LoVo (cell line): ENCODE results near the gene ABHD10.

Experiments
- DNase-seq: peaks from one replicate; pipeline ENCODE4 v3.0.0-alpha.2; 2016; ENCODE audit warnings: low spot score

Gene ABHD10

DNA sequence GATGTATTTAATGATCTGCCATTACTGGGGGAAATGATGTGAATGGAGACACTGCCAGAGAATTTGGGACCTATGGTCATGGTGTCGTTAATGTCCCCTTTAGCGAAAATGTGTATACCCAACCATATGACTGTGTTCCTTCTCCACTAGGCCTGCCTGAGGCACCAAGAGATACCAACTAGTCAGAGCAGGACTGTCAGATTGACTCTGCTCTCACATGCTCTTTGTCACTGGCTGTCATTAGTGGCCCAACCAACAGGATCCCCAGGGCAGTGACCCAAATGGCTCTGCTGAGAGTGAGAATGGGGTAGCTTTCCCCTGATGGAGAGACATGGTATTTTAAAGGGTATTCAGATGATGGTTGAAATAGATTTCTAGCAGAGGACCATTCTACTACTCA is 22.7 kb downstream of the ABHD10 start:
- DNase-seq: no peak

DNA sequence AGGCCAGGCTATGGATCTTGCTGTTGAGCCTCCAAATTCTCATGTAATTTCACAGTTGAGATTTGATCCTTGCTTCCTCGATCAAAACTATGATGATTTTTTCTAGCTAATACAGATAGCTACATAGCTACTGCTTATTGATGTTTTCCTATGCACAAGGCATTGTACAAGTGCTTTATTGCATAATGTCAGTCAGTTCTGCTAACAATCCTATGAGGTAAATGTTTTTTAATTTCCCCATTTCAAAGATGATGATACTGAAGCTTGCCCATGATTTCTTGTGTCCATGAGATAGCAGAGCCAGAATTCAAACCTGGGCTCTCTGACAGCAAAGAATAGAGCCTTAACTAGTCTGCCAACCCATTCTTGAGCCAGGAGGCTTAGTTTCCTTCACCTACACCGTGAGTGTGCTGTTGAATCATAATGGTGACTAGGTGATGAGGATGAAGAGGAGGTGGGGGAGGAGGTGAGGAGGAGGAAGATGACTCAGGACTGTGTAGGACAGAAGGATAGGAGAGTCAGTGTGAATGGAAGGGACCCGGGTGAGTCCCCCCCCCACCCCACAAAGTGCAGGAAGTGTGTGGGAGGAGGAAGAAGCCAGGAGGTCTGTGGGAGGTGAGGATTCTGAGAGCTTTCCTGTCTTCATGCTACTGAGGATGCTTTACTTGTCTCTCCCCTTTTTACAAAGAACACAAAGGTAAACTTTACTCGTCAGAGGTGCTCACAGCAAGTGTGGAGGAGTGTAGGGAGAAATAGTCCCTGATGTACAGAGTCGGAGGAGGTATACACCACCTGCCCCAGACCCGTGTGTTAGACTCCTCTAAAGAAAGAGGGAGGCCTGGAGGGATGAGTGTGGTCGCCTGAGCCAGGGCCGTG is 23.5 kb downstream of the ABHD10 start:
- peak; percentile 19 for DNase-seq

DNA sequence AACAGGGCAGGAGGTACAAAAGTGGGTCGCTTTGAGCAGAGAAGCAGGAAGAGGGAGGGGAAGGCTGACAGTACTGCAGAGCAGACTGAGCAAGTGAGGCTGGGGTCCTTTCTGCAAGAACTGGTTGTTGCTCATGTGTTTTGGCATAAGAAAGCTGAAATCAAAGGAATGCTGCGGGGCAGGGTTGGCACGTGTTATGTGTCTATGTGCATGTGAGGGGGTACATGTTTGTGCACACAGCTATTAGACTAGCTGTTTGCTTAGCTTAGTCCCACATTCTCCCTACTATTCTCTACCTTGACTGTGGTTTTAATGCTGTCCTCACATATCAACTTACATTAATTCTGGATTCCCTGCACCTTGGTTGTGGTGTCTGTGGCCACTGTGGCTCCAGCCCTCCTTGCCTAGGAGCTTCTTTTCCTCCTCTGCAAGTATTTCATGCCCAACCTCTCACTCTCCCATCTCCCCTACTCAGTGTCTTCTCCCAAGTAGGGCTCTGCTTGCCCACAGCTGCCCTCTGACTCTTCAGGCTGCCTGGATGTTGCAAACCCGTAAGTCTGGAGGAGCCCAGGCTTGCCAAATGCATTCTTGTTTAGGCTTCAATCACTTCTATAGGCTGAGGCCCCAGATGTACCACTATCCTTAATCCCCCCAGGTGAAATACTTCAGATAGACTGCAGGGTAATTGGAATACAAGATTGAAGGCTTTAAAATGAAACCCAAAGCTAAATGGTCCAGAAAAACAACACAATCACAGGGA is 24.7 kb downstream of the ABHD10 start:
- no peak for DNase-seq

DNA sequence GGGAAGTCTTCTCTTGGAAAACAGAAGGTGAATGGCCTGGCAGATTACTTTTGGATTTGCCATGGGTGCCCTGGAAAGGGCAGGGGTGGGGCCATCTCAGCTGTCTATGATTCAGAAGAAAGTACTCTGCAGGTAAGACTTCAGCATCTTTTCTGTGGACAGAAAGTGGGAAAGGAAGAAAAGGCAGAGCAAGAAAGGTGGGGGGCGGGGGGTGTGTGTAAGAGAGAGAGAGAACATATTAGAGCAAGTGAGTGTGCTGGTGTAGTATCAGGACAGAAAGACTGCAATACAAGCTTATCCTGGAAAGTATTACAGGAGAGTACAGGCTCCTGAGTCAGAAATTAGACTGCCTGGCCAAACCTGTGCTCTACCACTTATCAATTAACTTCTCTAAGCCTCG is 25.4 kb downstream of the ABHD10 start:
- DNase-seq: no peak

DNA sequence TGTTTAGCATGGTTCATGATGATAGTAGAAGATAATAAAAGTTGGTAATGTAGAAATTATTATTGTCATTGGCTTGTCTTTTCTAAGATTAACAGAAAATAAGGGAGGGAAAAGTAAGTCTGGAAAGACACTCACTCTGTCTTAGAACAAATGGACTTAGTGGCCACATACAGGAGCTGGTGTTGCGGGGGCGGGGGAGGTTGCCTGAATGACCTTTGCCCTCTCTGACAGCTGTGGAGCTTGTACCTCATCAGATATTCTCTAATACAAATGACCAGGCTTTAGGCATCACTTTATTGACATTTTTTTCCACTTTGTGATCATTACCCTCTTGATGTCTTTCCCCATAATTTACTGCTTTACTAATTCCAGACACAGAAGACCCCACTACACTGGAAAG is 25.8 kb downstream of the ABHD10 start:
- no peak for DNase-seq

DNA sequence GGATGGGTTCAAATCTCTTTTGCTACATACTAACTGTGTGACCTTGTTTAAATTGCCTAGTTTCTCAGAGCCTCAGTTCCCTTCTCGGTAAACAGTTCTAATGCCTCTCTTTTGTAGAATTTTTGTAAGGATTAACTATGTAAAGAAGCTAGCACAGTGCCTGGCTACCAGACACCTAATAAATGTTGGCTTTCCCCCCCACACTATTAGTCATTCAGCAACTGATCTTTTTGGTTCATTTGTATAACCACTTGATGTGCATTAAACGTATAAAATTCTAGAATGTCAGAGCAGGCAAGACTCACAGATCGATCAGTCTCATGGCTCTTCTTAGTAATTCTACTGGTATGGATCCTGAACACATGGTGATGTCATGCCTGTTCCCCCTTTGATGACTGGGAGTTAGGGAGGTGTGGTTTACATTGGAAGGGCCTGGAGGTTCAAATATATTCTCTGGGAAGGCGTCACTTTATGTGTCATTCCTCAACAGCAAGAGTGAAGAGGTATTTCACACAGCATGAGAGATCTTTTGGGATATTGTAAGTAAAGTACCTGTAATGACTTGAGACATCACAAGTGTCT is 26.4 kb downstream of the ABHD10 start:
- no peak for DNase-seq

DNA sequence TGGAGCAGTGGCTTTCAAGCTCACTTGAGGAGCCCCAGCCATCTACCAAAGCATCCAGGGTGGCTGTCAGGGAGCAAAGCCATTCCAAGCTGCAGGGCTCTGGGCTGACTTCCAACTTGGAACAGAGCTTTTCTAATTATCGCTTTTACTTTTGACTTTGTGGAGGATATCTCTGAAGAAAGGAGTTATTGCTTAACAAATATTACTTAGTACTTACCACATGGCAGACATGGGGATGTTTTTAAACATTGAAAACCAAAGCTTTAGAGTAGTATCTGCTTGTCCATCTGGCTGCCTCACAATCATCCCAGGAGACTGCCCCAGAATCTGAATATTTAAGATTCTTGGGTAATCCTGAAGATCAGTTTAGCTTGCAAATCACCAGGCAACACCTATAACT is 28.8 kb downstream of the ABHD10 start:
- DNase-seq: no peak

DNA sequence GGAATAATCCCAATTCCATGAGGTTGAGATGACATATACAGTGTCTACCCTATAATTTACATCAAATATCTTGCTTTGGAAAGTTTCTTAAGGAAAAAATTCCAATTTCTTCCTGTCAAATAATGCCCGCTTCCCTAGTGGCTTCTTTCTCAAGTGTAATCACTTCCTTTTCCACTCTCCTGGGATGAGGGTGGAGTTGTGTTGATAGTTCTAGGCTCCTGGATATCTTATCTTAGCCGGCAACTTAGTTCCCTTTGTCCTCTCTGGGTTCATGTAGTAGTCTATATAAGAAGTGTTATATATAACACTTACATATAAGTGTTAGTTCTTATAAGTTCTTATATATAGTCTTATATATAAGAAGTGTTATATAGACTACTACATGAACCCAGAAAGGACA is 30.8 kb downstream of the ABHD10 start:
- no peak for DNase-seq

DNA sequence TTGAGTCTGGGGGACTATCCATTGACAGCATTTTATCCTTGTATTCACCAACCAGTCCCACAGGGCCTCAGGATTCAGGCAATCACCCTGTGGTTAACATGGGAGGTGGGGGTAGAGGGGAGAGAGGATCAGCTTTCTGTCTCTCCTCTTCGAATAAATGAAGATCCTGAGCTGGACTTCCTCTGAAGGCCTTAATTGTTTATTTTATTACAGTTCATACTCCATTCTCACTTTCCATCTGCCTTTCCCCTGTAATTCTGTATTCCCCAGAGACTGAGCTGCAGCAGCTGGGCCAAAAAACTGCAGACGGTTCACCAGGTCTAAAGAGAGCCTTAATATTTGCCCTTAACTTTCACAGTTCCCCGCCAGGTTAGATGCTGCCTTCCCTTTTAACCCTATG is 31.8 kb downstream of the ABHD10 start:
- no peak for DNase-seq

DNA sequence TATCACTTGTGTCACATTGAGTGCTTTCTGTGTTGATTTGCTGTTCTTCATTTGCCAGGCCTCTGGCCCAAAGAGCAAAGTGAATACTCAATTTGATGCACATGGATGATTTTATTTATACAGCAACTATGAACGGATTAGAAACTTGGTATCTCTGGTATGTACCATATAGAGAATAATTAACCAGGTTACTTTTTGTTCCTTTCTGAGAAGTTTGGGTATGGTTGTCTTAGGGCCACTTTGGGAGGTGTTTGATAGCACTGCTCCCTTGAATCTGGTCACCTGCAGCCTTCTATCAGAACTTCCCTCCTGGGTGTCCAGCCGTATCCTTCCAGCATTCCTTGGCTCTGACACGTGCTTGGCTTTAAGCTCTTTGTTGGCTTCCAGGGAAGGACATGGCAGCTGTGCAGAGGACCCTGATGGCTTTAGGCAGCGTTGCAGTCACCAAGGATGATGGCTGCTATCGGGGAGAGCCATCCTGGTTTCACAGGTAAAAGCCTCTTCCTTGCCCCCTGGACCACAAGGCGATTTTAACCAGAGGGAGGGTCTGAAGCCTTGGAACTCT is 32.6 kb downstream of the ABHD10 start:
- DNase-seq: no peak

DNA sequence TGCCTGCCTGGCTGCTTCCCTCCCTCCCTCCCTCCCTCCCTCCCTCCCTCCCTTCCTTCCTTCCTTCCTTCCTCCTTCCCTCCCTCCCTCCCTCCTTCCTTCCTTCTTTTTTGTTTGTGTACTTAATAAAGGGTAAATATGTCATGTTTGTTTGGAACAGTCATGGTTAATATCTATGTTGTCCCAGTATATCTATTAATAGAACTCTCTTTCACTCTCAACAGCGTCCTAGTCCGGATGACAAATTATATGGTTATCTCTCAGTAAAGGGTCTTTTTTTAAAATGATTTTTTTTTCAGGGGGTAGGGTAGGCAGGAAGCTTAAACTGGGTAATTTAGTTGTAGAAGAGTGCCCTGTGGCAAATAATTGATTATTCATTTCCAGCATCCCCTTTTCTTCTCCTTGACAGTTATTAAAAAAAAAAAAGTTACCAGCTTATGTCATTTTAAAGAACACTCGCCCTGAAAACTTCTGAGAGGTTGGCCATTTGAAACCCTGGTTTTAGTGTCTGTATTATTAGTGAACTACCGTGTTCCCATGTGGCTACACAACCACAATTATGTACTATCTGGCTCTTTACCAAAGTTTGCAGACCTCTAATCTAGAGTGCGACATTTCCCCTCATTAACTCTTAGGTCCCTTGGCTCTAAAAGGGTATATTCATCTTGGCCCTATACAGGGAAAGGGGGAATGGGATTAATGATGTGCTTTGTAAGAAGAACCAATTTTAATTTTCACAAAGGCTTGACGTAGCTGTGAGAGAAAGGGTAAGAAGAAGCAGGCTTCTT is 33.6 kb downstream of the ABHD10 start:
- no peak for DNase-seq

DNA sequence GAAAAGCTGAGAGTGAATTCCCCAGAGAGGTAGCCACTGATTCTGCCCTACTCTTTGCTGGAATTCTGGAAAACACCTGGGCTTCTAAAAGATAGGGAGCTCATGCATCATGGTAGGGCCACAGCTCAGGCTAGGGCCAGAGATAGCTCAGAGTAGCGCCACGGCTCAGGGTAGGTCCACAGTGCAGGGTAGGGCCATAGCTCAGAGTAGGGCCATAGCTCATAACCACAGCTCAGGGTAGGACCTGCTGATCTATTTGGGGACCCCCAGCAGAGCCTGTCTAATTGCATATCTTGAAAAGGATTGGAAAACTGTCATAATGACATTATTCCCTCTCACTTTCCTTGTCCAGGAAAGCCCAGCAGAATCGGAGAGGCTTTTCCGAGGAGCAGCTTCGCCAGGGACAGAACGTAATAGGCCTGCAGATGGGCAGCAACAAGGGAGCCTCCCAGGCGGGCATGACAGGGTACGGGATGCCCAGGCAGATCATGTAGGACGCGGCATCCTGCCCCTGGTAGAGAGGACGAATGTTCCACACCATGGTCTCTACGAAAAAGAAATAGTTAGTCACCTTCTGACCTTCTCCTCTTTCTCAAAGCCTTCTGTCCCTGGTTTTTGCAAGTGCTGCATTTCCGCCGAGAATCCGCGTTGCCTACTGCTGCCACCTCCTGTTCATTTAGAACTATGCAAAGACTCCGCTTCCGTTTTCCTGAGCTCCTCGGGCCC is 34.4 kb downstream of the ABHD10 start:
- peak; percentile 30 for DNase-seq

DNA sequence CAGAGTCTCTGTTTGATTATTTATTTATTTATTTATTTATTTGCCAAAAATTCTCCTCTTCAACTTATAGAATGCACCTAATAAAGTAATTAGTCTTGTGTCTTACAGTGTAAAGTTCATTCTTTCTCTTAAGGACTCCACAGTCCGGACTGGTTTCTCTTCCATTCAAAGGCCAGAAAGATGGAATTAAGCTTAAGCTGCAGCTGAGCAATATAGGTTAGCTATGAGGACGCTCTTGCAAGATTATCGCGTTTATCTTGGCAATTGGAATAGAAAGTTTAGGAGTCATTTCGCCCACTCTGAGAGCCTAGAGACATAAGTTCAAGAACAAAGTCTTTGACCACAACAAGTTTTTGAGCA is 34.9 kb downstream of the ABHD10 start:
- DNase-seq: no peak

DNA sequence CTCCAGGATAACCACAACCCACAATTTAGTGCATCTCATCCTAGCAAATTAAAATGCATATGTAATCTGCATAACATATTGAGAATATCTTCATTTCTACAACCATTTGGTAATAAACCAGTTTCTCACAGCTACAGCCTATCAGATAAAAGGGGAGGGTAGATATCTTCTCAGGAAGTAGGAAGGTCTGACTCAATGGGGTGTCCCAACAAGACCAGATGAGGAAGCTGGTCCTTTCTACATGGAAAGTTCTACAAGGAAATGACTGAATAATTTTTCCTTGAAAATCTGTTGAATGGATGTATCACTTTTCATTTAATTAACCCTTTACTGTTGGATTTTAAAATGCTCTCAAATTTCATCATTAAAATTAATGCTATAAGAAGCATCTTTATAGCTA is 38.3 kb downstream of the ABHD10 start:
- no peak for DNase-seq

DNA sequence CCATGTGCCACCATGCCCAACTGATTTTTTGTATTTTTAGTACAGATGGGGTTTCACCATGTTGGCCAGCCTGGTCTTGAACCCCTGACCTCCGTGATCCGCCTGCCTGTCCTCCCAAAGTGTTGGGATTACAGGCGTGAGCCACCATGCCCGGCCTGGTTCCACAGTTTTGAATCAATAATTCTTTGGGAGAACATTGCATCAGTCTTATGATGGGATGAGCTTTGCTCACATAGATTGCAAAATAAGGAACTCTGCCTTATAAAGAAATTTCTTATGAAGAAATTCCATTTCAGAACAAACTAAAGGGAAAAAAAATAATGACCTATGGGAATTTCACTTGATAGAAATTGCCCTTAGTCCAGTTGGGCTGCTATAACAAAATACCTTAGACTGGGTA is 39.9 kb downstream of the ABHD10 start:
- no peak for DNase-seq

DNA sequence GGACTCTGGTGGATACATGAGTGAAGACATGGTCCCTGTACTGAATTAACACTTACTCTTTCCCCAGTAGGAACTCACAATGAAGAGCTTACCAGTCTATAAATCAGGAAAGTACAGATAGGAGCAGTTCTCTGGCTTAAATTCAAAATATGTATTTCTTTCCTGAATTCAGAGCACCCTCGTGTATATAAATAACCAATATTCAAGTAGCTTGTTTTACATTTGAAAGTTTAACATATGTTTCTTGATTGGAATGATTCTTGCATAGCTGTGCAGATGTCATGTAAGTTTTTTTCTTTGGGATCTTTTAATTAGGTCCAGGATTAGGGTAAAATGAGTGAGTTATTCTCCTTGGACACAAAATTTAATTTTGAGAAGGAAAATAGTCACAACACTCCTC is 40.9 kb downstream of the ABHD10 start:
- no peak for DNase-seq

DNA sequence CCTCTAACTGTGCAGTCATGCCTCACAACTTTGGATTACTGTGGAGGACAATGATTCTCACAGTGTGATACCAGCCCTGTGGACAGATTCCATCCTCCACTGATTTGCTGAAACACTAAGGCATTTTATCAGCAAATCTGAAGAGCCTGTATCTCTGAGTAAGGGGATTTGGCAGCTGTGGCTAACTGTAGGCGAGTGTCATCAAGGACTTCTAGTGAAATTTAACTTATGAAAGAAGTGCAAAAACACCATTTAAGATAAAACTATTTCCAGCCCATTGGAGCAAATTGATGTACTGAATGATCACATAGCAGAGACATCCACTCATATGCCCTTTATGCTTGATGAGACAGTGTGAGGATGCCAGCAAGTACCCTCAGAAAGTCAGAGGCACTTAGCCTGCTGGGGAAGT is 41.9 kb downstream of the ABHD10 start:
- DNase-seq: no peak

DNA sequence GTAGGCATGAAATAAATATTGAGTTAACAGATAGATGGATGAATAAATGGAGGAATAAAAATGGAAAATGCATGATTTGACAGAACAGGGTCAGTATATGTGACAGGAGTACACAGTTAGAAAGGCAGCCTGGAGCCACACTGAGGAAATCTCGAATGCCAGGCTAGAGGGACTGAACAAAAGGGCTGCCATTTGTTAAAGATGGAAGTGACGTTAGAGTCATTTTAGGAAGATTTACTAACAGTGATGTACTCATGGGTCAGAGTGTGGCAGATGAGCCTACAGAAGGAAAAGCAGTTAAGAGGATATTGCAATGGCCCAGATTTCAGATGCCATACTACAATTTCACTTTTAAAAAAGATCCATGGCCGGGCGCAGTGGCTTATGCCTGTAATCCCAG is 48.3 kb downstream of the ABHD10 start:
- no peak for DNase-seq

DNA sequence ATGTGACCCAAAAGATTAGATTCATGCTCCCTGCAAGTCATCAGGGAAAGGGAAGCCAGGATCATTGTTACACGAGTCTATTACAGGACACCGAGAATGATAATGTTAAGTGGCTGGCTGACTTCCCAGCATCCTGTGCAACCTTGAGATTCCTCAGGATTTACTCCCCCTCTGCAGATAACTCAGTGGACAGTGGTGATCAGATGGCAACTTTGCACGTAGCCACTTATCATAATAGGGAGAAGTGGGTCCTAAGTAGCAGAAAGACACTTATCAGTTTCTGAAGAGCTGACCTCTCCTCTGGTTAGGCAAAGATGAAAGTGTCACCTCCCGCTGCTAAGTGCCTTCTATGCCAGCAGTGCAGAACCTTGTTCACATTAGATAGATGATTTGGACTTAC is 49.0 kb downstream of the ABHD10 start:
- DNase-seq: no peak

DNA sequence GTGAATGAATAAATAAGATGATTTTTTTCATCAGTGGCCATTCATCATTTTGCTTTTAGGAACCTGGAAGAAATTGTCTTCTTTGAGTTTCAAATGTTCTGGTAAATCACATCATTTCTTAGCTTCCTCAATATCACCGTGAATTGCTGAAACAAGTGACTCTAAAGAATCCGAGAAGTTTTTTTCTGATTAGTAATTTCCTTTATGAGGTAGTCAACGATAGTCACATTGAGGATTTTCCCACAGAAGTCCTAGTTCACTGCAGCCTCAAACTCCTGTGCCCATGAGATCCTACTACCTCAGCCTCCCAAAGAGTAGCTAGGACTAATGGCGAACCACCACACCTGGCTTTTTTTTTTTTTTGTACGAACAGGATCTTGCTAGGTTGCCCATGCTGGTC is 52.1 kb downstream of the ABHD10 start:
- no peak for DNase-seq

DNA sequence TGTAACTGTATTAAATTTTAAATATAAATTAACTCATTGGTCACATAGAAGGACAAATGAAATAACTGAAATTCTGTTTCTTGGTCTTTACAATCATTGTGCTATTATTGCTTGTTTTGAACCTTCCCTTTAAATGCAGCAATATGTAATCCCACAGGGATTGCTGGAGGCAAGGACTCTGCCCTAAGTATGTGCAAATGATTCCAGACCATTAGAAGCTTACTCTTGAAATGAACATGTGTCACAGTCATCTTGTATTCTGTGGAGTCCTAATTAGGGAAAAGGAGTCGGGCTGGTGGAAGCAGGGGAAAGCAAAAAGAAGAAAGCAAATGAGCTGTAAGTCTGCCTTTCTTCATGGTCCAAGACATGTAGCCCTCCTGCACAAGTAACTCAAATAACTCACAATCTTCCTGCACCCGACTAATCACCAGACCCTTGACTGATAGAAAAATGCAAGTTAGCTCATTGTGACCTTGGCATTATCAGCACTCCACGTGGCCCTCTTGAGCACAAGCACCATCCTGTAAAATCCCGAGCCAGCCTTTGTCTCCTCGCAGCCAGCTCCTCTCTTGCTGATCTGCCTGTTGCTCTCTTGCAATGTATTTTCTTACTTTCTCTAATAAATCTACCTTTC is 53.4 kb downstream of the ABHD10 start:
- DNase-seq: no peak
